ENCODE results near the gene AAR2. TPM values are rescaled to one million over a fixed set of nuclear protein-coding genes. Genes with fewer than 3 reads are reported as not detected.

The AAR2 gene
- total RNA-seq, 1 experiment from 2014 or later, result 26.1 TPM

- CTCF ChIA-PET, result interaction anchor here (1.3 kb wide), 1 partner anchor 26 kb away, joined by 7 read pairs; no protein-coding TSS in a partner anchor
- POLR2A ChIA-PET, result no interaction called here
- DNase-seq (ENCODE audit: low read depth, low spot score) (no peak), ATAC-seq (no peak)
- intact Hi-C loops (cut with micrococcal nuclease; ENCODE audit: unreplicated experiment), result no loop called here
- H3K9me3 ChIP-seq (ENCODE audit: control insufficient read depth, insufficient read depth, low read depth, low read length), result no peaks in the 10 kb centered on the region
- in situ Hi-C loops (cut with HindIII; ENCODE audit: low pct_unique_long_range_greater_than_20kb, low sequenced_read_pairs), result no loop called here
- no peaks in the 10 kb centered on the region for H3K4me1 ChIP-seq (ENCODE audit: control insufficient read depth, insufficient read depth, low read length)
- H3K4me3 ChIP-seq (ENCODE audit: low read depth in 2 of 2, low read length in 2 of 2), result no peak overlapping the region
- no peak for TF ChIP-seq POLR2AphosphoS5 (IDR thresholded peaks at IDR 0.05; ENCODE audit: low read depth, low read length)
- no peak for TF ChIP-seq CTCF (IDR thresholded peaks at IDR 0.05)
- no peak for TF ChIP-seq TCF7L2 (IDR thresholded peaks at IDR 0.05; ENCODE audit: low read depth, low read length)
- no peak for TF ChIP-seq SIN3A (IDR thresholded peaks at IDR 0.05; ENCODE audit: borderline replicate concordance, insufficient read depth, low read depth, low read length)
- no peak for TF ChIP-seq REST (IDR thresholded peaks at IDR 0.05; ENCODE audit: insufficient read depth in 1 of 2, low read depth in 2 of 2, low read length in 1 of 2)
- no peaks in the 10 kb centered on the region for H3K36me3 ChIP-seq (ENCODE audit: control insufficient read depth, insufficient read depth, low read length)
- no peak overlapping the region for H3K27ac ChIP-seq (ENCODE audit: low read length)
- BruUV-seq (replicated peaks), result no TSS peak
- H3K27me3 ChIP-seq (ENCODE audit: control insufficient read depth, insufficient read depth, low read length), result no peaks in the 10 kb centered on the region
These were observed 7.5 kb upstream of the AAR2 start for GRCh38 chr20:36228770-36229169.

- Histone ChIP-seq H3K27me3 (ENCODE audit: control insufficient read depth, insufficient read depth, low read length) (no peaks in the 10 kb centered on the region), H3K4me3 (ENCODE audit: low read depth in 2 of 2, low read length in 2 of 2) (no peak overlapping the region), H3K27ac (ENCODE audit: low read length) (no peak overlapping the region), H3K36me3 (ENCODE audit: control insufficient read depth, insufficient read depth, low read length) (no peaks in the 10 kb centered on the region), H3K4me1 (ENCODE audit: control insufficient read depth, insufficient read depth, low read length) (no peaks in the 10 kb centered on the region), H3K9me3 (ENCODE audit: control insufficient read depth, insufficient read depth, low read depth, low read length) (no peaks in the 10 kb centered on the region)
- ATAC-seq (no peak), DNase-seq (ENCODE audit: low read depth, low spot score) (no peak)
- no TSS peak for BruUV-seq (replicated peaks)
- intact Hi-C loops (cut with micrococcal nuclease; ENCODE audit: unreplicated experiment), result no loop called here
- ChIA-PET POLR2A (no interaction called here), CTCF (no interaction called here)
- in situ Hi-C loops (cut with HindIII; ENCODE audit: low pct_unique_long_range_greater_than_20kb, low sequenced_read_pairs), result no loop called here
- TF ChIP-seq TCF7L2 (IDR thresholded peaks at IDR 0.05; ENCODE audit: low read depth, low read length) (no peak), SIN3A (IDR thresholded peaks at IDR 0.05; ENCODE audit: borderline replicate concordance, insufficient read depth, low read depth, low read length) (no peak), POLR2AphosphoS5 (IDR thresholded peaks at IDR 0.05; ENCODE audit: low read depth, low read length) (no peak), CTCF (IDR thresholded peaks at IDR 0.05) (no peak), REST (IDR thresholded peaks at IDR 0.05; ENCODE audit: insufficient read depth in 1 of 2, low read depth in 2 of 2, low read length in 1 of 2) (no peak)
These were observed 6.3 kb upstream of the AAR2 start for GRCh38 chr20:36230019-36230418.

All from Panc1 (cell line).